Epithelial cell of prostate (primary cell): ENCODE results near the gene HOXC12.

Source experiments
- DNase-seq: peaks from one replicate; pipeline ENCODE4 v3.0.0-alpha.2; 2011; ENCODE audit warnings: low read depth, low spot score
- H3K27ac ChIP-seq: fragments of 450-650 bp; 2 replicates; pipeline ENCODE4 v1.5.1; 2017; ENCODE audit warnings: mild to moderate bottlenecking

The HOXC12 gene

GRCh38 chr12:53939141-53940108 lies 15.3 kb upstream of the HOXC12 start:
- DNase-seq: peak; percentile 27
- H3K27ac ChIP-seq: no peak overlapping the region

- H3K27ac ChIP-seq: no peak overlapping the region
- no peak for DNase-seq
These were observed 14.2 kb upstream of the HOXC12 start for GRCh38 chr12:53940443-53941014.

DNA sequence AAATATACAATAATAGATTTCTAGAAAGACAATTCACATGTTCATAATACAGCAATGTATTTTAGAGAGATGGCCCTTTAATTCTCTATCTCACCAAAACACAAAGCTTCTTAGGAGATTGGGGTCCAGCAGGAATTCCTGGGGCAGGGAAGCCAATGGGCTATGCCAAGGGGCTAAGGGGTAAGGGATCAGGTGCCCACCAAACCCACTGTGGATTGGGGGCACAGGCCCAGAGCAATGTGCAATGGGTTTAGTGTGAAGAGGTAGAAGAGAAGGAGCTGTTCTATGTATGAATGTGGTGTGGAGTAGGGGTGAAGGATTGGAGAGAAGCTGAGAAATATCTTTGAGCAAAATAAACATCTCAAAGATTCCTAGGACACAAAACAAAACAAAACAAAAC lies 13.5 kb upstream of the HOXC12 start:
- no peak overlapping the region for H3K27ac ChIP-seq
- no peak for DNase-seq

DNA sequence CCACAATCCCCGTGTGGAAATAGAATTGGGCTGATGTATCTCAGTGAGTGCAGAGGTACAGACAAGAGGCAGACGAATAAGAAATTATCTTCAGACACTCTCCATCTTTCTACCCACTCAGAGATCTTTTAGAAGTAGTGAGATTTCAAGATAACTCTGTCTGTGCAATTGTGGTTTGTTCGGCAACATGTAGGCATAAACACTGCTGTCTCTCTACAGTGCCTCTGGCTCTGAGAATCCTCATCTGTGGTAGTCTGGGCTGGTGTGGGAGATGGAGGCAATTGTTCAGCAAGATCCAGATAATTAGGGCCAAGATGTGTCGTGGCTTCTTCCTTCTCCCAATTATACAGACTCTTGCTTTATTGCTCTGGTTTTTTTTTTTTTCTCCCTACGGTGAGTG lies 13.0 kb upstream of the HOXC12 start:
- DNase-seq: no peak
- H3K27ac ChIP-seq: no peak overlapping the region

DNA sequence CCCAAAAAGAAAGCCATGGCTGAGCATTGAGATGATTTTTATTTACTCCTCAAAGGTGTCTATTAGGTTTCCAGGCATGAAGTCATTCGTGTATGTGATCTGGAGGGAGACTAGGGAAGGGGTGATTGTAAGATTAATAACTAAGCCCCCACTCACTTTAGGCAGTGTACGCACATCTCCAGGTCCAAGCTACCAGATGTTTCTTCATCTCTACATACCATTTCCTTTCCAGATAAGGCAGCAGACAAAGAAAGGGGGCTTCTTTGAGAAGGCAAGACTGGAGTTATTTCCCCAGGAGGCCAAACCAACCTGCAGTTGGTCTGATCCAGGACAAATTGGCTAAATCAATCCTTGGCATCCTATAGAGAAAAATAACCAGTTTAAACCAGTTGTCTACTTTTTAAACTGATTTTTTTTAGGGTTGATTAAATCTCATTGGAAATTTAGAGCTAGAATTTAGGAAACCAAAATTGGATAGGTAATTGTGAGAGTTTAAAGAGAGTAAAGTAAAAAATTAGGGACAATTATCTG lies 12.2 kb upstream of the HOXC12 start:
- H3K27ac ChIP-seq: no peak overlapping the region
- no peak for DNase-seq

GRCh38 chr12:53944209-53944608 lies 10.5 kb upstream of the HOXC12 start:
- no peak overlapping the region for H3K27ac ChIP-seq
- no peak for DNase-seq

- no peak overlapping the region for H3K27ac ChIP-seq
- DNase-seq: no peak
These were observed 9.5 kb upstream of the HOXC12 start for GRCh38 chr12:53944907-53945847.

DNA sequence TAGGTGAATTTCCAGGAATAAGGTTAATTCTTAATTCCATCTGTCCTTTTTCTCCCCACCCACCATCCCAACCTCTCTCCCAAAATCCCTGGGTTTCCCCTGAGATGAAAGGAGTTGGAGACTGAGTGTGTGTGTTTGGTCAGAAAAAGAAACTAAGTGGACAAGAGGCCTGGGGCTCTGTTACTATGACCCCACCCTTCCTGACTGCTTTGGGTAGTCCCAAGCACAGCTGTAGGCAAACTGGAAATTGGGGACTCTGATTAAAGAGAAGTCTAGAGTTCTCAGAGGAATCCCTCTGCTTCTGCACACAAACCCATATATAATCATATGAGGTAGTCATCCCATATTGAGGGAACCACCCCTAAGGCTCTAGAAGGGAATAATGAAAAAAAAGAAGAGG lies 7.0 kb upstream of the HOXC12 start:
- no peak for DNase-seq
- no peak overlapping the region for H3K27ac ChIP-seq

DNA sequence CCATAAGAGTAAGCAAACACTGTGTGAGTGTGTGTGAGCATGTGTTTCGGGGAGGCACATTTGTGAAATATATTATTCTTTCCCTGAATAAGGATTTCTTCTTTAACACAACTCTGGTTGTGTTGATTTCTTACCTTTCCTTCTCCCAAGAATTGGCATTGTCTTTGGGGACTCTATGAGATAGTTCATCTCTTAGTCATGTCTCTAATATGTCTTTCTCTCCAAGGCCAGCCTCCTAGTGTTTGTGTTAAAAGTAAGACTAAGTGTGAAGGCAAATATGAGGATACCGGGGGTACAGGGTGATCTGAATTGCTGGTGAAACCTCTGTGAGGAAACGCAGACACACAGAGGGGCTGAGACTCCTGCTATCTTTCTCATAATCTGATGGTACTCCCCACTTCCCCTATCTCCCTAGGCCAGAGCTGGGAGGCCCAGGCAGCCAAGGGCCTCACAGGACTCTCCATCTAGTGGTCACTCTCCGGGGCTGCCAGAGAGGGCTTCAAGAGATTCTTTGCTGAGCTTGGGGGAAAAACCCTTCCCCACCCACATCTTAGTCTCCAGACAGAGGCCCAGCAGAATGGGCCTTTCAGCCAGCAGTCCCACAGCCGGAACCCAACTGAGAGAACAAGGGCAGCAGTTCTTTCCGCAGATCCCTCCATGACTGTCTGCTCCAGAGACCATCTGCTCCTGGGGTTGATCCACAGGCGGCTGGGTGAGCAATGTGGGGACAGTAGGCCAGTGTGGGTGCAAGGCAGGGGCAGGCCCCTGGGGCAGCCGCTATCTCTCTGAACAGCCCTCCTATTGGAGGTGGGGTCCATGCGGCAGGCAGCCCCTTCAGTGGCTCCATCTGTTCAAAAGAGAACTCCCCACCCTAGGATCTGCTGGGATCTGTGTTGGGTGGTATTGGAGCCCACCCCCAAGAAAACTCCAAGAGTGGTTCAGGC lies 5.8 kb upstream of the HOXC12 start:
- H3K27ac ChIP-seq: no peak overlapping the region
- no peak for DNase-seq

- DNase-seq: no peak
These were observed 4.9 kb upstream of the HOXC12 start for GRCh38 chr12:53949631-53950436.

DNA sequence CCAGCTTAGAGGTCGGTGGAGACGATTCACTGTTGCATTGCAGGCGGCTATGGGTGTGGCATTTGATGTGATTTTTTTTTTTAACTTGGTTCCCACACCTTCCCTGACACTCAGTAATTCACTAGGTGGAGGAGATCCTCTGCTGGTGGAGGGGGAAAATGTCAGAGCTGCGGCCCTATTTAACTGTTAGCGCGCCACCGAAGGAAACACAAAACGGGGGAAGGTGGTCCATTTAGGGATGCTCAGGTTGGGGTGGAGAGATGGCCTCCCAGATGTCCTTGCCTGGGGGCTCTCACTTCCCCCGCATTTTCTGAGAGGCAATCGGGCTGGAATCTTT lies 4.3 kb upstream of the HOXC12 start:
- no peak for DNase-seq
- H3K27ac ChIP-seq: no peak overlapping the region

More at GRCh38 chr12:53949631-53950436, 4.9 kb upstream of the HOXC12 start:
- H3K27ac ChIP-seq: no peak overlapping the region

GRCh38 chr12:53950789-53951576 lies 3.7 kb upstream of the HOXC12 start:
- DNase-seq: no peak
- H3K27ac ChIP-seq: no peak overlapping the region

- DNase-seq: no peak
These were observed 2.9 kb upstream of the HOXC12 start for GRCh38 chr12:53951577-53952334.

GRCh38 chr12:53952335-53952694 lies 2.4 kb upstream of the HOXC12 start:
- DNase-seq: no peak

More at GRCh38 chr12:53951577-53952334, 2.9 kb upstream of the HOXC12 start:
- no peak overlapping the region for H3K27ac ChIP-seq

GRCh38 chr12:53952871-53953734 lies 1.6 kb upstream of the HOXC12 start:
- no peak for DNase-seq
- no peak overlapping the region for H3K27ac ChIP-seq

More at GRCh38 chr12:53952335-53952694, 2.4 kb upstream of the HOXC12 start:
- H3K27ac ChIP-seq: no peak overlapping the region
